Thyroid gland (tissue), 4 donors: ENCODE measurements around the gene BICDL1. TPM values are rescaled to one million over a fixed set of nuclear protein-coding genes. Genes with fewer than 3 reads are reported as not detected.

Experiments
- DNase-seq, 2 donors: peaks; one replicate each; pipeline ENCODE4 v3.0.0-alpha.2; 2019
- H3K27ac ChIP-seq, 3 donors: fragments of 200-600 bp; sonication (generic); 1 replicate in 2 of 3; 2 replicates in 1 of 3; pipeline ENCODE4 v1.5.1; 2016 to 2019; ENCODE audit warnings: mild to moderate bottlenecking in 1 of 3, moderate library complexity in 1 of 3
- H3K27me3 ChIP-seq: fragments of 200-600 bp; sonication (generic); one replicate; pipeline ENCODE4 v1.5.1; 2019
- H3K36me3 ChIP-seq, 2 donors: fragments of 200-600 bp; sonication (generic); one replicate each; pipeline ENCODE4 v1.5.1; 2016 to 2019
- H3K4me1 ChIP-seq, 2 donors: fragments of 200-600 bp; sonication (generic); one replicate each; pipeline ENCODE4 v1.5.1; 2017 to 2019
- H3K4me3 ChIP-seq, 3 donors: fragments of 200-600 bp; sonication (generic); replicated peaks in 1 of 3; 1 replicate in 2 of 3; 2 replicates in 1 of 3; pipeline ENCODE4 v1.5.1; 2016; ENCODE audit warnings: mild to moderate bottlenecking in 1 of 3
- H3K9me3 ChIP-seq: fragments of 200-600 bp; sonication (generic); one replicate; pipeline ENCODE4 v1.5.1; 2017
- CTCF ChIP-seq, 6 experiments: fragments of 200-600 bp in 3 of 6; fragments of 450-650 bp in 3 of 6; sonication (generic) in 3 of 6; IDR thresholded peaks; one replicate each; pipeline ENCODE4 v1.5.1; 2016 to 2019; ENCODE audit warnings: antibody characterized with exemption in 6 of 6, mild to moderate bottlenecking in 2 of 6, inconsistent platforms in 1 of 6, moderate library complexity in 1 of 6
- POLR2A ChIP-seq, 2 donors: fragments of 450-650 bp; IDR thresholded peaks; one replicate each; pipeline ENCODE4 v1.6.1; 2017; ENCODE audit warnings: antibody characterized with exemption in 2 of 2, mild to moderate bottlenecking in 2 of 2, moderate library complexity in 1 of 2
- WGBS, 2 donors: methylation state at CpG; one replicate each; pipeline ENCODE4 v1.1.5; 2017; 5-methylcytosine and 5-hydroxymethylcytosine counted together
- intact Hi-C: fragments of 100-400 bp; cut with DNase I; formaldehyde crosslinking; loops from one replicate; pipeline ENCODE4 v1.15.1; 2023
- total RNA-seq, 4 donors: library from RNA; depleted of rRNA; stranded (reverse); fragments of >200 nt; gene quantifications; one replicate each; pipeline ENCODE4 v1.2.3, GENCODE V29; 2016

BICDL1 gene
- total RNA-seq, 4 donors from 2014 or later, result 10.5 to 81.8 (median 48.1) TPM

DNA sequence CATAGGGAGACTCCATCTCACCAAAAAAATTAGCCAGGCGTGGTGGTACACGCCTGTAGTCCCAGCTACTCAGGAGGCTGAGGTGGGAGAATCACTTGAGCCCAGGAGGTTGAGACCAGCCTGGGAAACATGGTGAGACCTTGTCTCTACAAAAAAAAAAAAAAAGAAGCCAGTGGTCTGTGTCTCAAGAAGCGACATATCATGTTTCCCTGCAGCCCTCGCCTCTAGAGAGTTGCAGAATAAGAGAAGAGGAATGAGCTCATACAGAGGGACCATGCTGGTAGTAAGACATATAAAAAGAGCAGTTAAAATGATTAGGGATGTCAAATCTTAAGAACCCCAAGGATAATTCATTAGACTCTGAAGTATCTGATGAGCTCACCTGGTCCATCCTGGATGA is 39.4 kb upstream of the BICDL1 start:
- Histone ChIP-seq H3K27me3 (no peaks in the 10 kb centered on the region), H3K4me3 (no peak overlapping the region), H3K27ac (no peak overlapping the region), H3K9me3 (no peaks in the 10 kb centered on the region), H3K4me1 (no peaks in the 10 kb centered on the region), H3K36me3 (no peaks in the 10 kb centered on the region)
- WGBS, 2 donors, result 42 to 59% methylated on average over 4 of the region's 4 CpGs
- intact Hi-C loops, result no loop called here
- TF ChIP-seq CTCF (IDR thresholded peaks at IDR 0.05), result no peak
- no peak for TF ChIP-seq POLR2A (IDR thresholded peaks at IDR 0.05)
- DNase-seq, result no peak

- no peak for TF ChIP-seq CTCF (IDR thresholded peaks at IDR 0.05)
- no peak for TF ChIP-seq POLR2A (IDR thresholded peaks at IDR 0.05)
- no peaks in the 10 kb centered on the region for H3K36me3 ChIP-seq
- no peak overlapping the region for H3K27ac ChIP-seq
- intact Hi-C loops, result no loop called here
- WGBS, 2 donors, result 84 to 86% methylated on average over 3 of the region's 3 CpGs
- no peak overlapping the region for H3K4me3 ChIP-seq
- DNase-seq, result no peak
- H3K27me3 ChIP-seq, result no peaks in the 10 kb centered on the region
- no peaks in the 10 kb centered on the region for H3K9me3 ChIP-seq
- no peaks in the 10 kb centered on the region for H3K4me1 ChIP-seq
Observed at GRCh38 chr12:119956047-119956446, 33.0 kb upstream of the BICDL1 start.

GRCh38 chr12:119957135-119957534 is 31.9 kb upstream of the BICDL1 start:
- intact Hi-C loops, result no loop called here
- Histone ChIP-seq H3K36me3 (no peaks in the 10 kb centered on the region), H3K27ac (no peak overlapping the region), H3K4me3 (no peak overlapping the region), H3K27me3 (no peaks in the 10 kb centered on the region), H3K9me3 (no peaks in the 10 kb centered on the region), H3K4me1 (no peaks in the 10 kb centered on the region)
- no peak for TF ChIP-seq CTCF (IDR thresholded peaks at IDR 0.05)
- no peak for TF ChIP-seq POLR2A (IDR thresholded peaks at IDR 0.05)
- 90 to 100% methylated on average over 1 of the region's 1 CpG for WGBS, 2 donors
- DNase-seq, result no peak

DNA sequence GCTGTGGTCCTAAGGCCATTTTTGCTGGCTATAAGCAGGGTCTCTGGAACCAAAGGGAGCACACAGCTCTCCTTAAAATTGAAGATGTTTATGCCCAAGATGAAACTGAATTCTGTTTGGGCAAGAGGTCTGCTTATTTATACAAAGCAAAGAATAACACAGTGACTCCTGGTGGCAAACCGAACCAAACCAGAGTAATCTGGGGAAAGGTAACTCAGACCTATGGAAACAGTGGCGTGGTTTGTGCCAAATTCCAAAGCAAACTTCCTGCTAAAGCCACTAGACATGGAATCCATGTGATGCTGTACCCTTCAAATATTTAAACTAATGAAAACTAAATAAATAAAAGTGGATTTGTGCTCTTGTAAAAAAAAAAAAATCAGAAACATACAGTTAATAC is 29.6 kb upstream of the BICDL1 start:
- intact Hi-C loops, result no loop called here
- Histone ChIP-seq H3K27me3 (no peaks in the 10 kb centered on the region), H3K36me3 (no peaks in the 10 kb centered on the region), H3K4me3 (no peak overlapping the region), H3K27ac (no peak overlapping the region), H3K4me1 (no peaks in the 10 kb centered on the region), H3K9me3 (no peaks in the 10 kb centered on the region)
- DNase-seq, result no peak
- 65 to 67% methylated on average over 2 of the region's 2 CpGs for WGBS, 2 donors
- no peak for TF ChIP-seq POLR2A (IDR thresholded peaks at IDR 0.05)
- no peak for TF ChIP-seq CTCF (IDR thresholded peaks at IDR 0.05)

DNA sequence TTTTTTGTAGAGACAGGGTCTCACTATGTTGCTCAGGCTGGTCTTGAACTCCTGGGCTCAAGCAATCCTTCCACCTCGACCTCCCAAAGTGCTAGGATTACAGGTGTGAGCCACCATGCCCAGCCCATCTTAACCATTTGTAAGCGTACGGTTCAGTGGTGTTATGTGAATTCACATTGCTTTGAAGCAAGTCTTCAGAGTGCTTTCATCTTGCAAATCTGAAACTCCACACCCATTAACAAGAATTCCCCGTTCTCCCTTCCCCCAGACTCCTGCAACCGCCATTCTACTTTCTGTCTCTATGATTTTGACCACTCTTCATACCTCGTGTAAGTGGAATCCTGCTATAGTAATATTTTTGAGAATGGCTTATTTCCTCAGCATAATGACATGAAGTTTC is 24.9 kb upstream of the BICDL1 start:
- no peak for TF ChIP-seq CTCF (IDR thresholded peaks at IDR 0.05)
- TF ChIP-seq POLR2A (IDR thresholded peaks at IDR 0.05), result no peak
- DNase-seq, result no peak
- H3K9me3 ChIP-seq, result no peaks in the 10 kb centered on the region
- H3K27me3 ChIP-seq, result no peaks in the 10 kb centered on the region
- 89 to 91% methylated on average over 6 of the region's 6 CpGs for WGBS, 2 donors
- intact Hi-C loops, result no loop called here
- no peaks in the 10 kb centered on the region for H3K4me1 ChIP-seq
- no peak overlapping the region for H3K27ac ChIP-seq
- no peak overlapping the region for H3K4me3 ChIP-seq
- H3K36me3 ChIP-seq, result no peaks in the 10 kb centered on the region
